NOMO-1 treated with DMSO at 0.1 percent for 48 hours (cell line): Measurements from ENCODE around the gene RNU11.
"Not testable (repeated sequence)": the region's sequence is repeated elsewhere in the genome, so short reads cannot be mapped to it uniquely, and the experiment has no call there.

Source experiments
- DNase-seq: peaks from one replicate; lab custom pipeline; 2025; ENCODE audit not compliant: unreplicated experiment; lab: John Stamatoyannopoulos, UW

Gene RNU11

DNA sequence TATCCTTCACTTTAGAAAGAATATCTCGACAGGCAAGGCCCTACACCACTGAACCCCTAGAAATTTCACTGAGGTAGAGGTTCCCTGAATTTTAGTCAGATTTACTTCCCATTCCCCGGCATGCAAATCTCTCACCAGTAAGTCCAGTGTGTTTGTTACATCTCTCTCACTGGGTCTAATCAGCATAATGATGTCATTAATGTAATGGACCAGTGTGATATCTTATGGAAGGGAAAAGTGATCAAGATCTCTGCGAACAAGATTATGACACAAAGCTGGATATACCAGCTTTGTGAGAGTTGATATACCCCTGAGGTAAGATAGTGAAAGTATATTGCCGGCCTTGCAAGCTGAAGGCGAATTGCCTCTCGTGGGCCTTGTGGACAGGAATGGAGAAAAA lies 7.9 kb downstream of the RNU11 start:
- no peak for DNase-seq

DNA sequence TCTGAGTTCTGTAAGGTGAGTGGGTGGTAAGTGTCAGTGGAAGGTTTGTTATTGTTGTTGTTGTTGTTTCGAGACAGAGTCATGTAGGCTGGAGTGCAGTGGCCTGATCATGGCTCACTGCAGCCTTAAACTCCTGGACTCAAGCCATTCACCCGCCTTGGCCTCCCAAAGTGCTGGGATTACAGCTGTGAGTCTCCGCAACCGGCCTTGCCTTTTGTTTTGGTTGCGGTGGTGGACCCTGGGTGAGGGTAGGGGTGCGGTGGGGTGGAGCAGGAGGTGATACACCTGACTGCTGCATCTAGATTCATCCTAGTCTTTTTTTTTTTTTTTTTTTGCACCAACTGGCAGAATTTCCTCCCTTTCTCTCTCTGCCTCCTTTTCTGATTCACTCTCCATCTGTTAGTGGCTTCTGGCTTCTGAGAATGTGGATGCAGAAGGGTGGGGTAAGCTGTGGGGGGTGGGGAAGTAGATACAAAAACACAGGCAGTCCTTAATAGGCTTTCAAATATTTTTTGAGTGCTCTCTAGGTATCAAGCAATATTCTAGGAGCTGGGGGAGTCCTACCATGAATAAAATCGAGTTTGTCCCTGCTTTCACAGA lies 15.6 kb downstream of the RNU11 start:
- DNase-seq, result no peak

GRCh38 chr1:28666806-28667205 lies 18.4 kb downstream of the RNU11 start:
- DNase-seq, result no peak

DNA sequence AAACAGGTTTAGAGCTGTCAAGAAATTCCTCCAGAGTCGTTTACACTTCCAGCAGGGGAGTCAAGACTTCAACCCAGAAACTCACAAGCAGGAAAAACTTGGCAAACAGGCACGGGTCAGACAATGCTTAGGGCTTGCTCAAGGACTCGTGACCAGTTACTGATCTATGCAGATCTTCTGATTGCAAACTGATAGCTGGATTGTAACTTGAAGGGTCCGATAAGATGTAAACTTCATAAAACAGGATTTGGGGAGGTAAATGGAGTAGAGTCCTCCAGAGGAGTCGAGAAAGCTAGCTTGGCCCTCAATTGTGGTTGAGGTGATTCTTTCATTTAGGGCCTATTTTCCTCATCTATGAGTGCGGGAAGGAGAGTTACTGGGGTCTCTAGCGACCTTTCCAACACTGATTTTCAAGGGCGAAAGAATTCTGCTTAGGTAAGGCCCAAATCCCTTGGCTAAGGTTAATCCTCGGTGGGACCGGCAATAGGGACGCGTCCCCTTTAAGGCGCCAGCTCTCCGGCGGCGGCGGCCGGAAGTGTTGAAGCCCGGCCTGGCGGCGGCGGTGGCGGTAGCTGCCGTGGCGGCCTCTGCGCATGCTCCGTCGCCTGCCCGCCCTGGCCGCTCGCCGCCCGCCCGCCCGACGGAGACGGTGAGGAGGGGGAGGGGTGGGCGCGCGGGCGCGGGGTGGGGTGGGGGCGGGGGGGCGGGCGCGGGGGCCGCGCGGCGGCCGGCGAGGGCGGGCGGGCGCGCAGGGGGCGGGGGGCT lies 20.0 kb downstream of the RNU11 start, which contains the start of gene GMEB1:
TSS of gene GMEB1 (plus strand) at position 594 of the 765 bp plus-strand sequence. CDS start 14,829 bp downstream, outside the sequence.
- DNase-seq, result peak; percentile 71

DNA sequence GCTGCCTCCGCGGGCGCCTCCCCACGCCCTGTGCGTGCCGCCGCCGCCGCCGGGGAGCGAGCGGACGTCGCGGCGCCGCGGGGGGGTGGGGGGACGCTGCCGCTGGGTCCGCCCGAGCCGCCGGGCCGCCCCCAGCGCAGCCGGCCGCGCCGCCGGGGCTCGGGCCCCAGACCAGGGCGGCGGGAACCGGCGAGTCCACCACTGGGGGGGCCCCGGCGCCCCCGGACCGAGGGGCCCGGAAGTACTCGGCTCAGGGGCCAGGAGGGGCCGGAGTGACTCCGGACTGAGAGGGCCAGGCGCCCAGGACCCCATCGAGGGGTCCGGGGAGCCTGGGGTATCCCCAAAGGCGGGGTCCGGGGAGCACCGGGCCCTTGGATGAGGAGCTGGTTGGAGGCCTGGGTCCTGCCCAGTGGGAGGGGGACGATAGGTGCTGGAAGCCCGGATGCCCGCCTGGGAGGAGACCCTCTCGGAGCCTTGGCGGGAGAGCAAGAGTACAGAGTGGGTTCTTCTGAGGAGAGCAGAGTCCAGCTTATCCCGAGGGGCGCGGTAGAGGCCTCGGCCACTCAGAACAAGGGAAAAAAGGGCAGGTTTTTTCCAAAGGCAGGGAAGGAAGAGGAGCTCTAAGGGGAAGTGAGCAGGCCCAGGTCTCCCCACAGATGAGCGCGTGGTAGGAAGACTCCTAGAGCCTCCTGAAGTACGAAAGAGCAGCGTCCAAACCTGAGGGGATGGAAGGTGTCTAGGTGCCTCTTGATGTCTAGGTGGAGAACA lies 20.7 kb downstream of the RNU11 start:
- peak; percentile 55 for DNase-seq

GRCh38 chr1:28671254-28671780 lies 22.9 kb downstream of the RNU11 start:
- no peak for DNase-seq

GRCh38 chr1:28672971-28673370 lies 24.6 kb downstream of the RNU11 start:
- not testable (repeated sequence) for DNase-seq

DNA sequence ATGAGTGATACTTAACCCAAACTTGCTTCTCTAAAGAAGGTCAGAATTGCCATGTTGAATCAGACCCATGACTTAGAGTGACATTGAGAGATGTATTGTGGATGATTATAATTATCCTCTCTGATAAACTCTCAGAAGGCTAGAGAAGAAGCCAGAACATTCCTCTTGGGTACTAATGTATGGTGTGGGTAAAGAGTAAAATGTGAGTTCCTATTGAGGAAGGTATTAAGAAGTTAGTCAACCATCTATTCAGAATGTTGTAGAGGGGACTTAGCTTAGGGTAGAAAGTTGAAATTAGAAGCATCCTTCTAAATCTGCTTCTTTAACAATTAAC lies 27.5 kb downstream of the RNU11 start:
- no peak for DNase-seq

GRCh38 chr1:28680151-28680550 lies 31.8 kb downstream of the RNU11 start:
- no peak for DNase-seq

GRCh38 chr1:28682840-28683239 lies 34.4 kb downstream of the RNU11 start:
- DNase-seq, result no peak

DNA sequence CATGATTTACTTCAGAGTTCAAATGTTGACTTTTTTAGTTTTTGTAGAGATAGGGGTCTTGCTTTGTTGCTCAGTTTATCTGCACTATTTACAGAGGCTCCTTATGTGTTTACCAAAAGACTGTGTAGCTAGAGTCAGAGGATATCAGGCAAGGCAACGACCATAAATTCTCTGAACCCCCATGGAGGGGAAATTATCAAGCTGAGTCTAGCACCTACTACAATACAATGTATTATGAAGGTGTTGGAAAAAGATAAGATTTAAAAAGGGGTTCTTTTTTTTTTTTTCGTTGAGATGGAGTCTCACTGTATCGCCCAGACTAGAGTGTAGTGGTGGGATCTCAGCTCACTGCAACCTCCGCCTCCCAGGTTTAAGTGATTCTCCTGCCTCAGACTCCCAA lies 36.5 kb downstream of the RNU11 start:
- no peak for DNase-seq

GRCh38 chr1:28691627-28692026 lies 43.2 kb downstream of the RNU11 start:
- not testable (repeated sequence) for DNase-seq
